ENCODE data around the gene GUF1. TPM values are rescaled to one million over a fixed set of nuclear protein-coding genes. Genes with fewer than 3 reads are reported as not detected.

The GUF1 gene
- total and polyA plus RNA-seq, 2 of the 13 experiments (the other 11 are each of a cell fraction or from before 2014, with no cell fraction given), result 10.3 to 24.6 TPM

- TF ChIP-seq ZBTB2 (CRISPR knock-in tag; IDR thresholded peaks at IDR 0.05; ENCODE audit: low read depth) (peak; percentile 64; the same call in 1 of the 2 replicates), ZBTB25 (CRISPR knock-in tag; IDR thresholded peaks at IDR 0.05) (no peak; the same call in 1 of the 2 replicates), SSRP1 (CRISPR knock-in tag; IDR thresholded peaks at IDR 0.05) (no peak), ATF6 (CRISPR knock-in tag; conservative IDR thresholded peaks at IDR 0.05) (no peak), ZBTB1 (CRISPR knock-in tag; IDR thresholded peaks at IDR 0.05; ENCODE audit: borderline replicate concordance) (no peak), CSRNP2 (CRISPR knock-in tag; conservative IDR thresholded peaks at IDR 0.05; ENCODE audit: low read depth) (no peak), RERE (CRISPR knock-in tag; IDR thresholded peaks at IDR 0.05; ENCODE audit: low read depth) (no peak; the same call in 1 of the 2 replicates), GTF3A (CRISPR knock-in tag; conservative IDR thresholded peaks at IDR 0.05) (no peak), U2AF2 (IDR thresholded peaks at IDR 0.05; ENCODE audit: low read depth, low read length) (no peak), NFYC (CRISPR knock-in tag; IDR thresholded peaks at IDR 0.05) (peak; percentile 72), KDM4B (CRISPR knock-in tag; IDR thresholded peaks at IDR 0.05) (no peak; the same call in 1 of the 2 replicates), NR1H2 (CRISPR knock-in tag; IDR thresholded peaks at IDR 0.05; ENCODE audit: borderline replicate concordance, low read depth) (0 out of 2 replicates have a peak, but pooled peaks have one; percentile 67), TCF7L2 (IDR thresholded peaks at IDR 0.05; ENCODE audit: low read depth, low read length) (no peak), KDM5B (CRISPR knock-in tag; IDR thresholded peaks at IDR 0.05; ENCODE audit: borderline replicate concordance) (peak; percentile 93; the same call in 1 of the 2 replicates), TFDP1 (CRISPR knock-in tag; IDR thresholded peaks at IDR 0.05; ENCODE audit: borderline replicate concordance) (peak; percentile 91)
These were observed 48.0 kb downstream of the GUF1 start, which contains the start of gene GNPDA2 (continued) for GRCh38 chr4:44726038-44726871.

All from HepG2 (cell line).